Stimulated activated CD4-positive, alpha-beta T cell treated with anti-CD3 and anti-CD28 coated beads, Interleukin-15, amount 100 ng/mL, for 1 hour (primary cell): ENCODE data around the gene GPHA2.
"Not testable (repeated sequence)": the region's sequence is repeated elsewhere in the genome, so short reads cannot be mapped to it uniquely, and the experiment has no call there.

Experiments
- DNase-seq, 2 donors: peaks; one replicate each; pipeline ENCODE4 v3.0.0-alpha.2; 2020; ENCODE audit warnings: low read depth in 1 of 2, low spot score in 1 of 2

The GPHA2 gene, protein sequence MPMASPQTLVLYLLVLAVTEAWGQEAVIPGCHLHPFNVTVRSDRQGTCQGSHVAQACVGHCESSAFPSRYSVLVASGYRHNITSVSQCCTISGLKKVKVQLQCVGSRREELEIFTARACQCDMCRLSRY

GRCh38 chr11:64935359-64936081, at the start of gene GPHA2:
Gene GPHA2 (minus strand): TSS chr11:64935893. CDS start chr11:64935460, 433 bp downstream.
- no peak for DNase-seq

DNA sequence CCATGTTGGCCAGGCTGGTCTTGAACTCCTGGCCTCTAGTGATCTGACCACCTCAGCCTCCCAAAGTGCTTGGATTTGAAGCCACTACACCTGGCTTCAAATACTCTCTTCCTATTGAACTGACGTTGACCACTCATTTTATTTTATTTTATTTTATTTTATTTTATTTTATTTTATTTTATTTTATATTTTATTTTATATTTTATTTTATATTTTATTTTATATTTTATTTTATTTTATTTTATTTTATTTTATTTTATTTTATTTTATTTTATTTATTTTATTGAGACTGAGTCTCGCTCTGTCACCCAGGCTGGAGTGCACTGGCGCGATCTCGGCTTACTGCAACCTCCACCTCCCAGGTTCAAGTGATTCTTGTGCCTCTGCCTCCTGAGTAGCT, 47.6 kb upstream of the GPHA2 start:
- not testable (repeated sequence) for DNase-seq

GRCh38 chr11:64976651-64977050, 41.0 kb upstream of the GPHA2 start:
- no peak for DNase-seq

- no peak for DNase-seq
These were observed 38.4 kb upstream of the GPHA2 start for GRCh38 chr11:64974124-64974523.

- DNase-seq: peak; percentile 76 to 88
These were observed 35.9 kb upstream of the GPHA2 start, which contains the start of gene MAJIN for GRCh38 chr11:64971421-64972233. Gene MAJIN (minus strand): TSS chr11:64972108. CDS start chr11:64959405, 12,703 bp downstream.

DNA sequence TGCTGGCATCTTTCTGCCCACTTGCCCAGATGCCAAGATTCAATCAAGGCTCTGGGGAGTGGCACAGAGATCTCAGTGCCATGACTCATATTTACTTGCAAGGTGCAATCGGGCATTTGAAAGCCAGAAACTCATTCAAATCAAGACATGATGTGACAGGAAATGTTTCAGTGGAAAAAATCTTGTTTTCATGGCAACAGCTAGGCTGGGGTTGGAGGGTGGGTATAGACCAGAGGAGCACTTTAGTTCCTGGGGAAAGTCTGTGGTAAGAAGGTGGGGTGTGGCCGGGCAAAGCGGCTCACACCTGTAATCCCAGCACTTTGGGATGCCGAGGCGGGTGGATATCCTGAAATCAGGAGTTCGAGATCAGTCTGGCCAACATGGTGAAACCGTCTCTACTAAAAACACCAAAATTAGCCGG, 35.0 kb upstream of the GPHA2 start:
- DNase-seq: no peak

DNA sequence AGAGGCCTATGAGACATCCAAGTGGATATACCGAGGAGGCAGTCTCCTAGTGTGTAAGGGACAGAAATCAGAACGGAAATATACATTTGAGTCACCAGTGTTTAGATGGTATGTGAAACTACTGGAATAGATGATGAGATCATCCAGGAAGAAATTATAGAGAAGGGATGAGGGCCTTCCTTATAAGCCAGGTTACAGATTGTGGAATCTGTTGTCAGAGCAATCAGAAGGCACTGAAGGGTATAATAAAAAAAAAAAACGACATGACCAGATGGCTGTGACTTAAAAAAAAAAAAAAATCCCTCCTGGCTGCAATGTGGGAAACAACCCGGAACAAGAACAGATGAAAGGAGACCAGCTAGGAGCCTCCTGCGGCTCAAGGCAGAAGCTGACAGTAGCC, 33.5 kb upstream of the GPHA2 start:
- DNase-seq: no peak

- no peak for DNase-seq
These were observed 31.7 kb upstream of the GPHA2 start for GRCh38 chr11:64967375-64967774.

GRCh38 chr11:64963072-64963631, 27.5 kb upstream of the GPHA2 start:
- no peak for DNase-seq

GRCh38 chr11:64960719-64961118, 25.0 kb upstream of the GPHA2 start:
- DNase-seq: no peak

GRCh38 chr11:64959498-64959897, 23.8 kb upstream of the GPHA2 start:
- DNase-seq: no peak

GRCh38 chr11:64954201-64954600, 18.5 kb upstream of the GPHA2 start:
- no peak for DNase-seq

- no peak for DNase-seq
These were observed 15.8 kb upstream of the GPHA2 start for GRCh38 chr11:64951529-64951928.

GRCh38 chr11:64947208-64947814, 11.6 kb upstream of the GPHA2 start:
- DNase-seq: no peak

DNA sequence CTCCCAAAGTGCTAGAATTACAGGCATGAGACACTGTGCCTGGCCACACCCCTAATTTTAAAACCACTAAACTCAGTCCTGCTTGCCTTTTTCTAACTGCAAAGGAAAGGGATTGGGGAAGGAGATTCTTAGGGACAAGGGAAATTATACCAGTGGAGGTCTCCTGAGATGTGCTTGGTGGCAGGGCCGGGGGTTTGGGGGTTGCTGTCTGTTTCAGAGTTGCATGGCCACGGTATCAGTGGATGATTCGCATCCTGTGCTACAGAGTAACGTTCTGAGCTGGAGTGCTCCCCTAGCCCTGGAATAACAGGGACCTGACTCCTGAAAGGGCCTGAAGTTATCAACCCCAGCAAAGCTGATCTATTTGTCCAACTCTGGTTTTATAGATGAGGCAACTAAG, 846 bp upstream of the GPHA2 start:
- DNase-seq: no peak

GRCh38 chr11:64934682-64935358, 873 bp downstream of the GPHA2 start:
- no peak for DNase-seq

- DNase-seq: no peak
These were observed 1.6 kb downstream of the GPHA2 start for GRCh38 chr11:64933935-64934681.

GRCh38 chr11:64933213-64933934, 2.3 kb downstream of the GPHA2 start:
- no peak for DNase-seq

GRCh38 chr11:64932324-64932723, 3.4 kb downstream of the GPHA2 start:
- DNase-seq: no peak
